ENCODE results near the gene FAM227B. TPM values are rescaled to one million over a fixed set of nuclear protein-coding genes. Genes with fewer than 3 reads are reported as not detected.

Gene FAM227B
- total RNA-seq, 2 donors from 2014 or later = 2.1 TPM; not detected in 1

DNA sequence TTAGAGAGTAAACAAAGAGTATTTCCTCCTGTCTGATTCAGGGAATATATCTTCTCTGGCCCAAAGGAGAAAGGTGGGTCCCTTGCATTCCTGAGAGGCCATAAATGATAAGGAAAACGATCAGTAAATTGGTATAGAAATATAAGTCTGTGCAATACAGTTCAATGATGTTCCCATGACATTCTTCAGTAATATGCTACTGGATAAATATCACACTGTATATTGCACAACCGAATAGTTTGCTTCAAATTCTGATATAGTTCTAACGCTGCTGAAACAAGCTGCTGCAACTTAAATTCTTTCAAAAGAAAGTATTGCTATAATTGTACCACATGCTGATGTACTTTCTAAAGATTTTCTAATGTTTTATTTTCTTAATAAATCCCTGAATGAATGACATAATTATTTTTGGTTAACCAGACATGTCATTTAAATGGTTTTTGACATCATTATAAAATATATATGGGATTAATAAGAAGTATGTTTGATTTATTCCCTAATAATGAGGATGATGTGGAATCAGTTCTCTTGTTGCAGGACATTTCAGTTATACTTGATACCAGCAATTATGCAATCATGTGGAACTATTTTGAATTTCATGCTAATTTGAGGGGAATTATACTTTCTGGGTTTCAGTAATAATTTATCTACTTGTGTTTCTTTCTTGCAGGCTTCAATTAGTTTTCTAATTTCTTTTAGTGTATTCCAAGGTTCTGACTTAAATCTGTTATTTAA is 152.7 kb downstream of the FAM227B start:
- H3K27me3 ChIP-seq = no peaks in the 10 kb centered on the region
- H3K4me1 ChIP-seq = peaks cover 9% of the 10 kb centered on the region
- no peaks in the 10 kb centered on the region for H3K36me3 ChIP-seq (replicated peaks in 1 of 2; ENCODE audit: insufficient read depth in 1 of 2, low read depth in 2 of 2)
- WGBS, 2 donors = 64 to 66% methylated on average over 3 of the region's 3 CpGs
- H3K4me3 ChIP-seq = no peak overlapping the region
- intact Hi-C loops (cut with DNase I) = no loop called here
- no peak for DNase-seq
- no peaks in the 10 kb centered on the region for H3K9me3 ChIP-seq
- ATAC-seq = no peak
- TF ChIP-seq POLR2A (IDR thresholded peaks at IDR 0.05) (no peak), CTCF (IDR thresholded peaks at IDR 0.05) (no peak)
- no peak overlapping the region for H3K27ac ChIP-seq

DNA sequence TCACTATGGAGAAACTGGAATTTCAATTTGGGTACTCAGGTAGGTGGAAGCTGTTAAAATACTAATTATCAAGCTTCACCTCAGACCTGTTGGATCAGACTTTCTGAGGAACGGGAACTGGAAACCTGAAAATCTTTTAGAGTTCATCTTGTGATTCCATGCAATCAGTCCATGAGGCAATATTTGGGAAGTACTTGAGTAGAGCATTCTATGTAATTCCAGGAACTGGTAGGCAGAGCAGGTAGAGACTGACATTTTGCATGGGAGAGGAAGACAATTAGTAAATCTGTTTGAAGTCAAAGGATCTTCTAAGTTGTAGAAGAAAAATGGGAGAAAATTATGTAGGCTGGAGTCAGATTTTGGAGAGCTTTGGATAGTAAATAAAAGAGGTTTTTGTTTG is 154.5 kb downstream of the FAM227B start:
- Histone ChIP-seq H3K9me3 (no peaks in the 10 kb centered on the region), H3K27me3 (no peaks in the 10 kb centered on the region), H3K4me1 (peaks cover 6% of the 10 kb centered on the region), H3K36me3 (replicated peaks in 1 of 2; ENCODE audit: insufficient read depth in 1 of 2, low read depth in 2 of 2) (no peaks in the 10 kb centered on the region), H3K4me3 (no peak overlapping the region), H3K27ac (no peak overlapping the region)
- TF ChIP-seq CTCF (IDR thresholded peaks at IDR 0.05) (no peak), POLR2A (IDR thresholded peaks at IDR 0.05) (no peak)
- no peak for ATAC-seq
- no peak for DNase-seq
- intact Hi-C loops (cut with DNase I) = no loop called here
- 93 to 95% methylated on average over 1 of the region's 1 CpG for WGBS, 2 donors

- Histone ChIP-seq H3K27me3 (no peaks in the 10 kb centered on the region), H3K27ac (no peak overlapping the region), H3K4me1 (peaks cover 6% of the 10 kb centered on the region), H3K9me3 (no peaks in the 10 kb centered on the region), H3K4me3 (no peak overlapping the region), H3K36me3 (replicated peaks in 1 of 2; ENCODE audit: insufficient read depth in 1 of 2, low read depth in 2 of 2) (no peaks in the 10 kb centered on the region)
- WGBS, 2 donors = 82 to 84% methylated on average over 3 of the region's 3 CpGs
- no peak for ATAC-seq
- DNase-seq = no peak
- intact Hi-C loops (cut with DNase I) = no loop called here
- TF ChIP-seq CTCF (IDR thresholded peaks at IDR 0.05) (no peak), POLR2A (IDR thresholded peaks at IDR 0.05) (no peak)
These were observed 156.1 kb downstream of the FAM227B start for GRCh38 chr15:49464522-49464921.

GRCh38 chr15:49462232-49462844 is 158.3 kb downstream of the FAM227B start:
- H3K9me3 ChIP-seq = no peaks in the 10 kb centered on the region
- DNase-seq = no peak
- no peak overlapping the region for H3K4me3 ChIP-seq
- TF ChIP-seq POLR2A (IDR thresholded peaks at IDR 0.05) (no peak), CTCF (IDR thresholded peaks at IDR 0.05) (no peak)
- no peaks in the 10 kb centered on the region for H3K27me3 ChIP-seq
- no peak overlapping the region for H3K27ac ChIP-seq
- peaks cover 6% of the 10 kb centered on the region for H3K4me1 ChIP-seq
- no peaks in the 10 kb centered on the region for H3K36me3 ChIP-seq (replicated peaks in 1 of 2; ENCODE audit: insufficient read depth in 1 of 2, low read depth in 2 of 2)
- intact Hi-C loops (cut with DNase I) = no loop called here
- 55 to 68% methylated on average over 2 of the region's 2 CpGs for WGBS, 2 donors
- ATAC-seq = no peak

All from body of pancreas (tissue), 4 donors.